Sigmoid colon (tissue), 7 donors: ENCODE results near the gene MLPH. TPM values are rescaled to one million over a fixed set of nuclear protein-coding genes. Genes with fewer than 3 reads are reported as not detected.

Source experiments
- DNase-seq: peaks from one replicate; pipeline ENCODE4 v3.0.0-alpha.2; 2019
- H3K27ac ChIP-seq, 4 donors: fragments of 200-600 bp; sonication (generic); one replicate each; pipeline ENCODE4 v1.5.1; 2016 to 2019; ENCODE audit warnings: mild to moderate bottlenecking in 1 of 4
- H3K27me3 ChIP-seq, 3 donors: fragments of 200-600 bp; sonication (generic); one replicate each; pipeline ENCODE4 v1.5.1; 2019; ENCODE audit warnings: mild to moderate bottlenecking in 1 of 3
- H3K36me3 ChIP-seq, 4 donors: fragments of 200-600 bp; sonication (generic); one replicate each; pipeline ENCODE4 v1.5.1; 2016 to 2019
- H3K4me1 ChIP-seq, 4 donors: fragments of 200-600 bp; sonication (generic); one replicate each; pipeline ENCODE4 v1.5.1; 2017 to 2019
- H3K4me3 ChIP-seq, 4 donors: fragments of 200-600 bp; sonication (generic); one replicate each; pipeline ENCODE4 v1.5.1; 2017 to 2019; ENCODE audit warnings: mild to moderate bottlenecking in 2 of 4, moderate library complexity in 1 of 4
- H3K9me3 ChIP-seq, 4 donors: fragments of 200-600 bp in 3 of 4; sonication (generic) in 3 of 4; one replicate each; pipeline versions ENCODE4 v1.5.1 to v1.6.1; 2013 to 2019
- CTCF ChIP-seq, 4 experiments: fragments of 450-650 bp in 3 of 4; fragments of 200-600 bp in 1 of 4; IDR thresholded peaks; one replicate each; pipeline ENCODE4 v1.5.1; 2016 to 2019; ENCODE audit warnings: antibody characterized with exemption in 4 of 4, mild to moderate bottlenecking in 3 of 4, moderate library complexity in 2 of 4
- EP300 ChIP-seq, 4 donors: sonication (generic); formaldehyde crosslinking; IDR thresholded peaks; one replicate each; pipeline ENCODE4 v1.6.1; 2017; ENCODE audit warnings: antibody characterized with exemption in 4 of 4
- POLR2A ChIP-seq, 2 donors: fragments of 450-650 bp; IDR thresholded peaks; one replicate each; pipeline ENCODE4 v1.6.1; 2016; ENCODE audit warnings: antibody characterized with exemption in 2 of 2, mild to moderate bottlenecking in 2 of 2, moderate library complexity in 2 of 2
- POLR2AphosphoS5 ChIP-seq, 4 donors: sonication (generic); formaldehyde crosslinking; IDR thresholded peaks; one replicate each; pipeline ENCODE4 v1.6.1; 2017; ENCODE audit warnings: antibody characterized with exemption in 4 of 4
- WGBS, 2 donors: extraction: QIAGEN DNeasy Blood & Tissue Kit; methylation state at CpG; one replicate each; pipeline ENCODE4 v1.1.7; 2013; 5-methylcytosine and 5-hydroxymethylcytosine counted together
- intact Hi-C: fragments of 100-400 bp; cut with DNase I; formaldehyde crosslinking; loops from one replicate; pipeline ENCODE4 v1.15.1; 2023
- polyA plus RNA-seq, 3 donors: library from polyadenylated mRNA; stranded (reverse); fragments of 200-250 nt; gene quantifications; one replicate each; pipeline ENCODE4 v1.2.3, GENCODE V29; 2013
- total RNA-seq, 4 donors: library from RNA; depleted of rRNA; stranded (reverse); fragments of >200 nt; gene quantifications; one replicate each; pipeline ENCODE4 v1.1.0, GENCODE V29; 2016
- donor health status: healthy with polysubstance abuse.
- donor health status: Bipolar disorder and iron deficiency.
- donor health status: healthy.

The MLPH gene
- total and polyA plus RNA-seq, 7 donors, result 1.8 to 79.3 (median 21.9) TPM

- intact Hi-C loops, result loop anchor here (5.0 to 10.0 kb wide), 4 partner anchors 138 to 478 kb away; no protein-coding TSS in a partner anchor
- no peaks in the 10 kb centered on the region for H3K36me3 ChIP-seq
- no peak overlapping the region for H3K27ac ChIP-seq
- WGBS, 2 donors, result 97 to 98% methylated on average over 3 of the region's 3 CpGs
- no peaks in the 10 kb centered on the region for H3K9me3 ChIP-seq
- peaks cover 0 to 2% (median 0%) of the 10 kb centered on the region in 3 donors for H3K27me3 ChIP-seq
- no peak for DNase-seq
- H3K4me1 ChIP-seq, result peaks cover 0 to 15% (median 11%) of the 10 kb centered on the region in 4 donors
- no peak for TF ChIP-seq POLR2AphosphoS5 (IDR thresholded peaks at IDR 0.05)
- no peak for TF ChIP-seq CTCF (IDR thresholded peaks at IDR 0.05)
- no peak for TF ChIP-seq POLR2A (IDR thresholded peaks at IDR 0.05)
- no peak for TF ChIP-seq EP300 (IDR thresholded peaks at IDR 0.05)
- no peak overlapping the region for H3K4me3 ChIP-seq
Measured at GRCh38 chr2:237569896-237570295, 82.8 kb downstream of the MLPH start.

- Histone ChIP-seq H3K27me3 (no peaks in the 10 kb centered on the region), H3K36me3 (no peaks in the 10 kb centered on the region), H3K27ac (no peak overlapping the region), H3K4me1 (peaks cover 0 to 15% (median 11%) of the 10 kb centered on the region in 4 donors), H3K4me3 (no peak overlapping the region), H3K9me3 (no peaks in the 10 kb centered on the region)
- TF ChIP-seq CTCF (IDR thresholded peaks at IDR 0.05) (no peak), POLR2AphosphoS5 (IDR thresholded peaks at IDR 0.05) (no peak), EP300 (IDR thresholded peaks at IDR 0.05) (no peak), POLR2A (IDR thresholded peaks at IDR 0.05) (no peak)
- DNase-seq, result no peak
- 86 to 87% methylated on average over 9 of the region's 9 CpGs for WGBS, 2 donors
- intact Hi-C loops, result loop anchor here (5.0 to 10.0 kb wide), 4 partner anchors 139 to 479 kb away; no protein-coding TSS in a partner anchor
Measured at GRCh38 chr2:237570776-237571335, 83.8 kb downstream of the MLPH start.

- Histone ChIP-seq H3K4me1 (peaks cover 0 to 15% (median 11%) of the 10 kb centered on the region in 4 donors), H3K36me3 (no peaks in the 10 kb centered on the region), H3K4me3 (no peak overlapping the region), H3K9me3 (no peaks in the 10 kb centered on the region), H3K27ac (no peak overlapping the region), H3K27me3 (no peaks in the 10 kb centered on the region)
- WGBS, 2 donors, result 78 to 90% methylated on average over 7 of the region's 7 CpGs
- no peak for DNase-seq
- intact Hi-C loops, result loop anchor here (5.0 to 10.0 kb wide), 4 partner anchors 139 to 479 kb away; no protein-coding TSS in a partner anchor
- TF ChIP-seq CTCF (IDR thresholded peaks at IDR 0.05) (no peak), POLR2AphosphoS5 (IDR thresholded peaks at IDR 0.05) (no peak), POLR2A (IDR thresholded peaks at IDR 0.05) (no peak), EP300 (IDR thresholded peaks at IDR 0.05) (no peak)
Measured at GRCh38 chr2:237571551-237571950, 84.5 kb downstream of the MLPH start.

GRCh38 chr2:237572021-237572741 is 85.1 kb downstream of the MLPH start:
- Histone ChIP-seq H3K36me3 (no peaks in the 10 kb centered on the region), H3K27me3 (no peaks in the 10 kb centered on the region), H3K4me3 (peak overlapping the region in 1 of 4 donors; percentile 29), H3K4me1 (peaks cover 0 to 15% (median 11%) of the 10 kb centered on the region in 4 donors), H3K27ac (peak overlapping the region in 3 of 4 donors; percentile 16 to 40 (median 19)), H3K9me3 (no peaks in the 10 kb centered on the region)
- 5 to 15% methylated on average over 24 of the region's 24 CpGs for WGBS, 2 donors
- intact Hi-C loops, result loop anchor here (1.0 to 10.0 kb wide), 5 partner anchors 60 to 480 kb away; no protein-coding TSS in a partner anchor
- TF ChIP-seq CTCF (IDR thresholded peaks at IDR 0.05), result peak; percentile 98 to 100 (median 99)
- TF ChIP-seq POLR2A (IDR thresholded peaks at IDR 0.05), result no peak
- DNase-seq, result peak; percentile 96
